Hepatocyte (in vitro differentiated cells): ENCODE results near the gene PRSS36.

Experiments
- CTCF ChIP-seq: fragments of 200-600 bp; sonication (generic); IDR thresholded peaks from 2 replicates; pipeline ENCODE4 v1.5.1; 2016; ENCODE audit warnings: antibody characterized with exemption, mild to moderate bottlenecking; ENCODE audit not compliant: poor library complexity
- EZH2phosphoT487 ChIP-seq: fragments of 200-600 bp; sonication (generic); IDR thresholded peaks from one replicate; pipeline ENCODE4 v1.6.1; 2018; ENCODE audit warnings: antibody characterized with exemption, mild to moderate bottlenecking, low read depth, moderate library complexity; ENCODE audit not compliant: unreplicated experiment, severe bottlenecking

GRCh38 chr16:31106509-31107464 is 43.1 kb downstream of the PRSS36 start:
- TF ChIP-seq CTCF: no peak
- no peak for TF ChIP-seq EZH2phosphoT487
